Endothelial cell of umbilical vein (primary cell): ENCODE results near the gene CCDC116. TPM values are rescaled to one million over a fixed set of nuclear protein-coding genes. Genes with fewer than 3 reads are reported as not detected.

ENCODE experiments used
- BruUV-seq: library from RNA; stranded (reverse); fragments of 400-500 nt; replicated peaks from 2 replicates; lab custom pipeline; 2021; lab: Mats Ljungman, UMichigan
- CTCF ChIA-PET: fragments of 300-600, 350-600 bp; sonication (Branson Sonifier 250); formaldehyde crosslinking; loops from one replicate; lab custom pipeline; 2021; ENCODE audit warnings: antibody characterized with exemption, inconsistent platforms; lab: Charles Lee
- POLR2A ChIA-PET: fragments of 300-600, 350-600 bp; sonication (Branson Sonifier 250); formaldehyde crosslinking; loops from one replicate; lab custom pipeline; 2021; ENCODE audit warnings: antibody characterized with exemption, inconsistent platforms; lab: Charles Lee
- DNase-seq: peaks from one replicate; pipeline ENCODE4 v3.0.0-alpha.2; 2011; ENCODE audit warnings: low read depth, low spot score
- FAIRE-seq: peaks from 2 replicates; lab custom pipeline; 2011; peaks lifted over from hg19 to GRCh38; lab: Jason Lieb, UNC
- H2AFZ ChIP-seq: 2 replicates; pipeline ENCODE4 v1.6.0; 2012; ENCODE audit warnings: low read depth, low read length, control low read depth, inconsistent platforms
- H3K27ac ChIP-seq: 2 replicates; pipeline ENCODE4 v1.5.1; 2011; ENCODE audit warnings: low read depth, mild to moderate bottlenecking, control low read depth, low read length, moderate library complexity; ENCODE audit not compliant: insufficient read depth
- H3K27me3 ChIP-seq, 2 experiments: 2 replicates each; pipeline versions ENCODE4 v1.6.0 to v1.6.1; 2011; ENCODE audit warnings: low read length in 2 of 2, mixed read lengths in 1 of 2; ENCODE audit not compliant: control insufficient read depth in 2 of 2, insufficient read depth in 2 of 2
- H3K36me3 ChIP-seq, 2 experiments: 2 replicates in 1 of 2; 3 replicates in 1 of 2; pipeline ENCODE4 v1.5.1; 2011; ENCODE audit warnings: low read length in 2 of 2, mild to moderate bottlenecking in 1 of 2, moderate library complexity in 1 of 2; ENCODE audit not compliant: control insufficient read depth in 2 of 2, insufficient read depth in 2 of 2; ENCODE audit errors: extremely low read depth in 1 of 2
- H3K4me1 ChIP-seq: 3 replicates; pipeline ENCODE4 v1.5.1; 2011; ENCODE audit warnings: mild to moderate bottlenecking, low read length; ENCODE audit not compliant: control insufficient read depth, insufficient read depth; ENCODE audit errors: extremely low read depth
- H3K4me2 ChIP-seq: 2 replicates; pipeline ENCODE4 v1.6.1; 2011; ENCODE audit warnings: low read length, control low read depth, mixed read lengths; ENCODE audit not compliant: insufficient read depth
- H3K4me3 ChIP-seq, 3 experiments: fragments of 200-600 bp in 1 of 3; sonication (generic), shearing (Covaris generic) in 1 of 3; replicated peaks in 1 of 3; 2 replicates each; pipeline ENCODE4 v1.5.1; 2011 to 2016; ENCODE audit warnings: control low read depth in 3 of 3, low read length in 3 of 3, mild to moderate bottlenecking in 2 of 3, inconsistent platforms in 1 of 3, low read depth in 1 of 3, moderate library complexity in 1 of 3; ENCODE audit not compliant: insufficient read depth in 1 of 3
- H3K79me2 ChIP-seq: 2 replicates; pipeline ENCODE4 v1.6.0; 2012; ENCODE audit warnings: low read length, inconsistent platforms; ENCODE audit not compliant: control insufficient read depth, insufficient read depth
- H3K9ac ChIP-seq: replicated peaks from 2 replicates; pipeline ENCODE3; 2011; ENCODE audit warnings: low read length, control low read depth; ENCODE audit not compliant: insufficient read depth; ENCODE audit errors: extremely low read depth
- H3K9me1 ChIP-seq: replicated peaks from 3 replicates; pipeline ENCODE4 v1.6.0; 2011; ENCODE audit warnings: mild to moderate bottlenecking, low read length; ENCODE audit not compliant: control insufficient read depth, insufficient read depth; ENCODE audit errors: extremely low read depth
- H3K9me3 ChIP-seq: replicated peaks from 2 replicates; pipeline ENCODE4 v1.5.1; 2012; ENCODE audit warnings: low read length, inconsistent platforms; ENCODE audit not compliant: control insufficient read depth, insufficient read depth
- H4K20me1 ChIP-seq: replicated peaks from 2 replicates; pipeline ENCODE3; 2011; ENCODE audit warnings: mild to moderate bottlenecking, low read length; ENCODE audit not compliant: control insufficient read depth, insufficient read depth; ENCODE audit errors: extremely low read depth
- CTCF ChIP-seq, 2 donors: IDR thresholded peaks; 1 replicate in 1 of 2; 2 replicates in 1 of 2; pipeline ENCODE4 v1.5.1; 2011; ENCODE audit warnings: low read length in 2 of 2, mild to moderate bottlenecking in 2 of 2, moderate library complexity in 2 of 2, control low read depth in 1 of 2, inconsistent platforms in 1 of 2, low read depth in 1 of 2; ENCODE audit not compliant: insufficient read depth in 1 of 2; ENCODE audit errors: extremely low read depth in 1 of 2
- EZH2 ChIP-seq: IDR thresholded peaks from 2 replicates; pipeline ENCODE4 v1.6.1; 2012; ENCODE audit warnings: borderline replicate concordance, low read depth, mild to moderate bottlenecking, moderate library complexity, low read length, inconsistent platforms; ENCODE audit not compliant: severe bottlenecking
- FOS ChIP-seq: IDR thresholded peaks from 2 replicates; pipeline ENCODE4 v1.6.1; 2011; ENCODE audit warnings: mild to moderate bottlenecking, low read length, moderate library complexity, borderline replicate concordance; ENCODE audit not compliant: insufficient read depth
- GATA2 ChIP-seq: IDR thresholded peaks from 2 replicates; pipeline ENCODE4 v1.7.0; 2011; ENCODE audit warnings: low read depth, mild to moderate bottlenecking, moderate library complexity, mixed read lengths, low read length; ENCODE audit not compliant: insufficient read length, insufficient read depth
- JUN ChIP-seq: IDR thresholded peaks from 2 replicates; pipeline ENCODE4 v1.6.1; 2011; ENCODE audit warnings: borderline replicate concordance, low read depth; ENCODE audit not compliant: insufficient read length, insufficient read depth
- MAX ChIP-seq: IDR thresholded peaks from 2 replicates; pipeline ENCODE4 v1.6.1; 2011; ENCODE audit not compliant: insufficient read depth, insufficient read length
- MYC ChIP-seq: IDR thresholded peaks from one replicate; pipeline ENCODE4 v1.6.1; 2011; ENCODE audit warnings: mild to moderate bottlenecking, low read depth, low read length
- POLR2A ChIP-seq: IDR thresholded peaks from 2 replicates; pipeline ENCODE4 v1.6.1; 2012; ENCODE audit warnings: low read depth, mild to moderate bottlenecking, control low read depth, low read length
- POLR2AphosphoS5 ChIP-seq: IDR thresholded peaks from 2 replicates; pipeline ENCODE4 v1.6.1; 2012; ENCODE audit warnings: low read depth, mild to moderate bottlenecking, control low read depth, low read length, moderate library complexity; ENCODE audit not compliant: insufficient read depth
- dilution Hi-C: fragments of 300-500 bp; cut with MboI; formaldehyde crosslinking; loops from one replicate; pipeline ENCODE4 v1.15.0; 2019; ENCODE audit warnings: low sequenced_read_pairs; ENCODE audit not compliant: extremely low pct_ligation_motif_present
- intact Hi-C: fragments of 100-400 bp; cut with micrococcal nuclease; formaldehyde crosslinking; loops from one replicate; pipeline ENCODE4 v1.10.0; 2022
- polyA plus RNA-seq, 4 experiments: library from polyadenylated mRNA; depleted of rRNA in 3 of 4; stranded (reverse) in 3 of 4; unstranded in 1 of 4; fragments of >200 nt; gene quantifications; 2 replicates each; pipeline versions ENCODE4 v1.2.1 to v1.2.3, GENCODE V29; 2011 to 2012; ENCODE audit warnings: missing spikeins in 1 of 4
- total RNA-seq: library from RNA; stranded (reverse); gene quantifications from 2 replicates; pipeline ENCODE4 v1.2.3, GENCODE V29; 2021

CCDC116 gene
- total and polyA plus RNA-seq, 2 donors (not counting 3 experiments of a cell fraction or from before 2014, with no cell fraction given), result 0.21 to 0.33 TPM

- Histone ChIP-seq H3K9me1 (no peaks in the 10 kb centered on the region), H3K27me3 (no peaks in the 10 kb centered on the region), H3K79me2 (peaks cover 17% of the 10 kb centered on the region), H3K4me3 (no peak overlapping the region), H3K9ac (no peak overlapping the region), H3K27ac (no peak overlapping the region), H3K36me3 (no peaks in the 10 kb centered on the region), H3K4me1 (no peaks in the 10 kb centered on the region), H3K4me2 (no peak overlapping the region), H4K20me1 (no peaks in the 10 kb centered on the region), H3K9me3 (no peaks in the 10 kb centered on the region), H2AFZ (no peak overlapping the region)
- no peak for TF ChIP-seq EZH2
- BruUV-seq, result no TSS peak
- ChIA-PET POLR2A (no interaction called here), CTCF (interaction anchor here (1.9 to 2.8 kb wide), 2 partner anchors 9 to 14 kb away, joined by 8 to 11 read pairs; partner anchors contain the start of gene SDF2L1)
- intact Hi-C loops (no loop called here), dilution Hi-C loops (no loop called here)
- FAIRE-seq (no peak), DNase-seq (no peak)
Observed at GRCh38 chr22:21632931-21633330, 371 bp downstream of the CCDC116 start.

- no peaks in the 10 kb centered on the region for H3K27me3 ChIP-seq
- dilution Hi-C loops, result no loop called here
- peaks cover 12% of the 10 kb centered on the region for H3K79me2 ChIP-seq
- no peak overlapping the region for H3K27ac ChIP-seq
- TF ChIP-seq POLR2AphosphoS5 (no peak), FOS (no peak), JUN (no peak), MAX (no peak), GATA2 (no peak), CTCF (IDR thresholded peaks at IDR 0.05; ENCODE audit: extremely low read depth in 1 of 2, insufficient read depth in 1 of 2, low read depth in 1 of 2, low read length in 2 of 2) (no peak), EZH2 (no peak), MYC (no peak), POLR2A (no peak)
- no peak overlapping the region for H3K4me2 ChIP-seq
- ChIA-PET POLR2A (interaction anchor here (0.6 kb wide), 1 partner anchor 17 kb away, joined by 3 read pairs; no protein-coding TSS in a partner anchor), CTCF (interaction anchor here (1.9 to 2.8 kb wide), 2 partner anchors 9 to 13 kb away, joined by 8 to 11 read pairs; partner anchors contain the start of gene SDF2L1)
- DNase-seq (no peak), FAIRE-seq (no peak)
- no peak overlapping the region for H3K4me3 ChIP-seq
- no peak overlapping the region for H3K9ac ChIP-seq
- H4K20me1 ChIP-seq, result no peaks in the 10 kb centered on the region
- no peaks in the 10 kb centered on the region for H3K9me3 ChIP-seq
- intact Hi-C loops, result no loop called here
- no peaks in the 10 kb centered on the region for H3K4me1 ChIP-seq
- H3K36me3 ChIP-seq, result no peaks in the 10 kb centered on the region
- H3K9me1 ChIP-seq, result no peaks in the 10 kb centered on the region
- BruUV-seq, result no TSS peak
- no peak overlapping the region for H2AFZ ChIP-seq
Observed at GRCh38 chr22:21633481-21633880, 921 bp downstream of the CCDC116 start.
